BE2C (cell line): ENCODE data around the gene EFNA5.
A peak's percentile ranks its signal among the peaks of the same experiment; 100 is the strongest.

ENCODE experiments used
- DNase-seq: peaks from one replicate; pipeline ENCODE4 v3.0.0-alpha.2; 2020
- H3K27me3 ChIP-seq: fragments of 250-450 bp; sonication (Bioruptor Pico); 2 replicates; pipeline ENCODE4 v1.5.1; 2020; ENCODE audit warnings: mild to moderate bottlenecking
- H3K36me3 ChIP-seq: fragments of 250-450 bp; sonication (Bioruptor Pico); 2 replicates; pipeline ENCODE4 v1.5.1; 2020; ENCODE audit warnings: mild to moderate bottlenecking
- H3K4me1 ChIP-seq: fragments of 250-450 bp; sonication (Bioruptor Pico); 2 replicates; pipeline ENCODE4 v1.5.1; 2020
- H3K4me3 ChIP-seq: 2 replicates; pipeline ENCODE4 v1.5.1; 2011; ENCODE audit warnings: low read depth, low read length
- H3K9me3 ChIP-seq: fragments of 250-450 bp; sonication (Bioruptor Pico); 2 replicates; pipeline ENCODE4 v1.5.1; 2020
- CTCF ChIP-seq: IDR thresholded peaks from 2 replicates; pipeline ENCODE4 v1.5.1; 2012; ENCODE audit warnings: mild to moderate bottlenecking, low read depth, low read length

Gene EFNA5

GRCh38 chr5:107474716-107475489, 195.8 kb downstream of the EFNA5 start:
- H3K4me3 ChIP-seq, result no peak overlapping the region
- peaks cover 15% of the 10 kb centered on the region for H3K4me1 ChIP-seq
- no peaks in the 10 kb centered on the region for H3K27me3 ChIP-seq
- no peak for DNase-seq
- no peak for TF ChIP-seq CTCF
- no peaks in the 10 kb centered on the region for H3K9me3 ChIP-seq
- H3K36me3 ChIP-seq, result no peaks in the 10 kb centered on the region

DNA sequence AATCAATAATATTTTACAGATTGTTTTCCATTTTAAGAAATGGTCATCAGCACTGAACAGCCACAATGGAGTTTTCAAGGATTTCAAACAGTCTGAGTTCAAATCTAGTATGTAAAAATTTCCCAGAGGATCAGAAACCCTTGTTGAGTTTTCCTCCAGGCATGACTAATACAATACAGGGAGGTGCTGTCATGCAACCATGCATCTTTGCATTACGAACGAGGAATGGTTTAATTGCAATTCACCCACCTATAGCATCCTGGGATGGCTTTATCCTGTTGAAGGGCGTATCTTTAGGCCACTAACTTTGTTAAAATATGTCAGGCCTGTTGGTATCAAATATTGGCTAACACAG, 196.4 kb downstream of the EFNA5 start:
- no peak overlapping the region for H3K4me3 ChIP-seq
- no peaks in the 10 kb centered on the region for H3K9me3 ChIP-seq
- no peak for TF ChIP-seq CTCF
- peaks cover 18% of the 10 kb centered on the region for H3K4me1 ChIP-seq
- H3K27me3 ChIP-seq, result no peaks in the 10 kb centered on the region
- DNase-seq, result no peak
- no peaks in the 10 kb centered on the region for H3K36me3 ChIP-seq

GRCh38 chr5:107472620-107473064, 198.1 kb downstream of the EFNA5 start:
- H3K36me3 ChIP-seq, result no peaks in the 10 kb centered on the region
- H3K27me3 ChIP-seq, result no peaks in the 10 kb centered on the region
- DNase-seq, result peak; percentile 26
- H3K9me3 ChIP-seq, result no peaks in the 10 kb centered on the region
- no peak for TF ChIP-seq CTCF
- H3K4me3 ChIP-seq, result no peak overlapping the region
- H3K4me1 ChIP-seq, result peaks cover 28% of the 10 kb centered on the region

GRCh38 chr5:107470295-107470582, 200.5 kb downstream of the EFNA5 start:
- Histone ChIP-seq H3K4me3 (no peak overlapping the region), H3K27me3 (no peaks in the 10 kb centered on the region), H3K4me1 (peaks cover 40% of the 10 kb centered on the region), H3K9me3 (no peaks in the 10 kb centered on the region), H3K36me3 (no peaks in the 10 kb centered on the region)
- no peak for DNase-seq
- no peak for TF ChIP-seq CTCF

- peaks cover 40% of the 10 kb centered on the region for H3K4me1 ChIP-seq
- no peak overlapping the region for H3K4me3 ChIP-seq
- no peak for DNase-seq
- no peaks in the 10 kb centered on the region for H3K27me3 ChIP-seq
- TF ChIP-seq CTCF, result no peak
- no peaks in the 10 kb centered on the region for H3K36me3 ChIP-seq
- H3K9me3 ChIP-seq, result no peaks in the 10 kb centered on the region
These were observed 201.0 kb downstream of the EFNA5 start for GRCh38 chr5:107469485-107470294.

DNA sequence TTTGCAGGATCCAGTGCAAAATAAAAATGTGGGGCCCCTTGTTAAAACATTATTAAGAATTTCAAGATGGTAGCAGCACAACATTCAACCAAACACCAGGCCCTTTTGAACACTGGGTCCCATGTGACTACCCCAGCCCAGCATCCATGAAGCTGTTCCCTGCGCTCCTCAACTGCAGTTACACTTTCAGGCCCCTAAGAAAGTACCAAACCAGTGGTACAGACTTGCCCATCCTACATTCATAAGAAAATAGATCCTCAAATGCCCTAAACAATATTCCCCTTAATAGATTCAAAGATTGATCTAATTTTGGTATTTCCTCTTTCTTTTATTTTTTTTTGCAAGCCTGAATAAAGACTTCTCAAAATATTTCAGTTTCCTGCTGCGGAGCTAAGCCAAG, 201.7 kb downstream of the EFNA5 start:
- Histone ChIP-seq H3K36me3 (no peaks in the 10 kb centered on the region), H3K4me1 (peaks cover 40% of the 10 kb centered on the region), H3K27me3 (no peaks in the 10 kb centered on the region), H3K9me3 (no peaks in the 10 kb centered on the region), H3K4me3 (no peak overlapping the region)
- TF ChIP-seq CTCF, result no peak
- DNase-seq, result no peak
